ENCODE data around the gene SPRYD4. TPM values are rescaled to one million over a fixed set of nuclear protein-coding genes. Genes with fewer than 3 reads are reported as not detected.
A peak's percentile ranks its signal among the peaks of the same experiment; 100 is the strongest.

The SPRYD4 gene
- total and polyA plus RNA-seq, 2 donors (not counting 1 experiment from before 2014, with no cell fraction given): 3.7 to 7.4 TPM

GRCh38 chr12:56520048-56520447 lies 51.7 kb downstream of the SPRYD4 start:
- H3K27ac ChIP-seq (ENCODE audit: low read length in 2 of 2): no peak overlapping the region
- H3K9ac ChIP-seq (ENCODE audit: low read length): no peak overlapping the region
- Mint-ChIP-seq H3K4me1 (peaks cover 22% of the 10 kb centered on the region), H3K27ac (no peak overlapping the region), H3K4me3 (no peak overlapping the region), H3K9me3 (ENCODE audit: insufficient read depth) (no peaks in the 10 kb centered on the region), H3K27me3 (peaks cover 4% of the 10 kb centered on the region)
- no peaks in the 10 kb centered on the region for H4K20me1 ChIP-seq (ENCODE audit: control insufficient read depth, insufficient read depth, low read length, poor library complexity, severe bottlenecking)
- H3K79me2 ChIP-seq (ENCODE audit: control insufficient read depth, insufficient read depth, low read length): no peaks in the 10 kb centered on the region
- H2AFZ ChIP-seq (ENCODE audit: insufficient read depth, low read depth, low read length, poor library complexity, severe bottlenecking): no peak overlapping the region
- no peaks in the 10 kb centered on the region for H3K36me3 ChIP-seq (replicated peaks in 1 of 2; ENCODE audit: control extremely low read depth in 1 of 2, control insufficient read depth in 1 of 2, extremely low read depth in 1 of 2, insufficient read depth in 2 of 2, low read length in 1 of 2)
- no peak overlapping the region for H3K4me3 ChIP-seq (ENCODE audit: control extremely low read depth in 1 of 5, extremely low read depth in 1 of 5, insufficient read depth in 1 of 5, low read depth in 2 of 5, low read length in 4 of 5)
- H3K27me3 ChIP-seq (replicated peaks in 1 of 4; ENCODE audit: control extremely low read depth in 1 of 4, control insufficient read depth in 3 of 4, insufficient read depth in 4 of 4, low read length in 3 of 4): no peaks in the 10 kb centered on the region
- ChIA-PET CTCF (no interaction called here), POLR2A (no interaction called here)
- peaks cover 12 to 20% of the 10 kb centered on the region in 2 donors for H3K4me1 ChIP-seq (ENCODE audit: control insufficient read depth in 2 of 2, insufficient read depth in 2 of 2, low read length in 2 of 2)
- ATAC-seq (ENCODE audit: low read depth): no peak
- no peak for TF ChIP-seq CTCF (IDR thresholded peaks at IDR 0.05)
- TF ChIP-seq EZH2 (IDR thresholded peaks at IDR 0.05; ENCODE audit: borderline replicate concordance, insufficient read depth, low read depth, low read length, poor library complexity, severe bottlenecking): no peak
- no peaks in the 10 kb centered on the region for H3K9me3 ChIP-seq (ENCODE audit: control extremely low read depth in 1 of 3, control insufficient read depth in 2 of 3, insufficient read depth in 1 of 3, low read length in 2 of 3)
- DNase-seq: no peak
- H3K4me2 ChIP-seq (replicated peaks; ENCODE audit: low read depth, low read length, poor library complexity, severe bottlenecking): no peak overlapping the region
- intact Hi-C loops (cut with micrococcal nuclease): loop anchor here (5.0 kb wide), 1 partner anchor 112 kb away; the partner anchor contains the start of gene BAZ2A
- WGBS (ENCODE audit: insufficient coverage): 95% methylated on average over 2 of the region's 3 CpGs

GRCh38 chr12:56520506-56520905 lies 52.1 kb downstream of the SPRYD4 start:
- Histone ChIP-seq H3K9ac (ENCODE audit: low read length) (no peak overlapping the region), H3K79me2 (ENCODE audit: control insufficient read depth, insufficient read depth, low read length) (no peaks in the 10 kb centered on the region), H3K36me3 (replicated peaks in 1 of 2; ENCODE audit: control extremely low read depth in 1 of 2, control insufficient read depth in 1 of 2, extremely low read depth in 1 of 2, insufficient read depth in 2 of 2, low read length in 1 of 2) (no peaks in the 10 kb centered on the region), H3K4me2 (replicated peaks; ENCODE audit: low read depth, low read length, poor library complexity, severe bottlenecking) (no peak overlapping the region), H3K27me3 (replicated peaks in 1 of 4; ENCODE audit: control extremely low read depth in 1 of 4, control insufficient read depth in 3 of 4, insufficient read depth in 4 of 4, low read length in 3 of 4) (no peaks in the 10 kb centered on the region), H2AFZ (ENCODE audit: insufficient read depth, low read depth, low read length, poor library complexity, severe bottlenecking) (no peak overlapping the region), H3K9me3 (ENCODE audit: control extremely low read depth in 1 of 3, control insufficient read depth in 2 of 3, insufficient read depth in 1 of 3, low read length in 2 of 3) (no peaks in the 10 kb centered on the region), H3K4me3 (ENCODE audit: control extremely low read depth in 1 of 5, extremely low read depth in 1 of 5, insufficient read depth in 1 of 5, low read depth in 2 of 5, low read length in 4 of 5) (no peak overlapping the region), H3K27ac (ENCODE audit: low read length in 2 of 2) (no peak overlapping the region), H4K20me1 (ENCODE audit: control insufficient read depth, insufficient read depth, low read length, poor library complexity, severe bottlenecking) (no peaks in the 10 kb centered on the region), H3K4me1 (ENCODE audit: control insufficient read depth in 2 of 2, insufficient read depth in 2 of 2, low read length in 2 of 2) (peaks cover 12 to 20% of the 10 kb centered on the region in 2 donors)
- Mint-ChIP-seq H3K9me3 (ENCODE audit: insufficient read depth) (no peaks in the 10 kb centered on the region), H3K27ac (no peak overlapping the region), H3K27me3 (peaks cover 4% of the 10 kb centered on the region), H3K4me1 (peaks cover 22% of the 10 kb centered on the region), H3K4me3 (peak overlapping the region; percentile 26)
- DNase-seq (no peak), ATAC-seq (ENCODE audit: low read depth) (no peak)
- POLR2A ChIA-PET: no interaction called here
- WGBS (ENCODE audit: insufficient coverage): no CpG with 5 or more reads among the region's 1 CpG
- intact Hi-C loops (cut with micrococcal nuclease): loop anchor here (5.0 kb wide), 1 partner anchor 112 kb away; the partner anchor contains the start of gene BAZ2A
- no peak for TF ChIP-seq CTCF (IDR thresholded peaks at IDR 0.05)
- no peak for TF ChIP-seq EZH2 (IDR thresholded peaks at IDR 0.05; ENCODE audit: borderline replicate concordance, insufficient read depth, low read depth, low read length, poor library complexity, severe bottlenecking)
- CTCF ChIA-PET: interaction anchor here (1.4 to 1.7 kb wide), 2 partner anchors 9 to 116 kb away, joined by 3 to 14 read pairs; no protein-coding TSS in a partner anchor
